HG03457 (cell line): ENCODE results near the gene BCAS3.
"Not testable (repeated sequence)": the region's sequence is repeated elsewhere in the genome, so short reads cannot be mapped to it uniquely, and the experiment has no call there.

ENCODE experiments used
- ATAC-seq: cut with Tn5 transposase; IDR thresholded peaks from one replicate; pipeline ENCODE4 v1.9.1; 2021; ENCODE audit warnings: moderate number of reproducible peaks; ENCODE audit not compliant: unreplicated experiment

The BCAS3 gene

GRCh38 chr17:61143026-61143425 is 465.4 kb downstream of the BCAS3 start:
- ATAC-seq, result no peak

GRCh38 chr17:61144137-61144536 is 466.5 kb downstream of the BCAS3 start:
- ATAC-seq, result no peak

GRCh38 chr17:61144617-61145564 is 467.2 kb downstream of the BCAS3 start:
- no peak for ATAC-seq

GRCh38 chr17:61146833-61147232 is 469.2 kb downstream of the BCAS3 start:
- ATAC-seq, result not testable (repeated sequence)

- no peak for ATAC-seq
Observed at GRCh38 chr17:61149106-61149825, 471.6 kb downstream of the BCAS3 start.

GRCh38 chr17:61149862-61150362 is 472.3 kb downstream of the BCAS3 start:
- no peak for ATAC-seq

- no peak for ATAC-seq
Observed at GRCh38 chr17:61150686-61151299, 473.1 kb downstream of the BCAS3 start.

- ATAC-seq, result no peak
Observed at GRCh38 chr17:61152898-61153297, 475.2 kb downstream of the BCAS3 start.

GRCh38 chr17:61155590-61156237 is 478.1 kb downstream of the BCAS3 start:
- ATAC-seq, result no peak

- no peak for ATAC-seq
Observed at GRCh38 chr17:61157246-61157886, 479.7 kb downstream of the BCAS3 start.

- no peak for ATAC-seq
Observed at GRCh38 chr17:61158376-61158775, 480.7 kb downstream of the BCAS3 start.

- no peak for ATAC-seq
Observed at GRCh38 chr17:61159221-61159814, 481.7 kb downstream of the BCAS3 start.

- no peak for ATAC-seq
Observed at GRCh38 chr17:61160204-61160603, 482.6 kb downstream of the BCAS3 start.

- ATAC-seq, result no peak
Observed at GRCh38 chr17:61160789-61161445, 483.3 kb downstream of the BCAS3 start.

GRCh38 chr17:61161615-61162134 is 484.0 kb downstream of the BCAS3 start:
- ATAC-seq, result no peak

- no peak for ATAC-seq
Observed at GRCh38 chr17:61164517-61164916, 486.9 kb downstream of the BCAS3 start.

GRCh38 chr17:61167075-61167474 is 489.4 kb downstream of the BCAS3 start:
- no peak for ATAC-seq

GRCh38 chr17:61168506-61168905 is 490.9 kb downstream of the BCAS3 start:
- ATAC-seq, result no peak

GRCh38 chr17:61174310-61174709 is 496.7 kb downstream of the BCAS3 start:
- no peak for ATAC-seq
